KMS-11 (cell line): ENCODE measurements around the gene LRRC59.

Experiments
- H2AFZ ChIP-seq: fragments of 200-600 bp; sonication (generic); 2 replicates; pipeline ENCODE4 v1.6.1; 2016; ENCODE audit warnings: antibody characterized with exemption, mixed run types, low read depth
- H3K27ac ChIP-seq: fragments of 200-600 bp; sonication (generic); 2 replicates; pipeline ENCODE4 v1.6.1; 2016; ENCODE audit warnings: mild to moderate bottlenecking, mixed run types
- H3K27me3 ChIP-seq: fragments of 200-600 bp; sonication (generic); 2 replicates; pipeline ENCODE4 v1.6.1; 2017; ENCODE audit warnings: mild to moderate bottlenecking, low read depth, mixed run types, moderate library complexity; ENCODE audit not compliant: insufficient read depth
- H3K36me3 ChIP-seq: fragments of 200-600 bp; sonication (generic); 2 replicates; pipeline ENCODE4 v1.6.1; 2017; ENCODE audit warnings: mild to moderate bottlenecking, mixed run types; ENCODE audit not compliant: insufficient read depth
- H3K4me1 ChIP-seq: fragments of 200-600 bp; sonication (generic); 2 replicates; pipeline ENCODE4 v1.6.1; 2016; ENCODE audit warnings: mild to moderate bottlenecking, low read depth, mixed run types; ENCODE audit not compliant: poor library complexity, severe bottlenecking
- H3K4me2 ChIP-seq: fragments of 200-600 bp; sonication (generic); 2 replicates; pipeline ENCODE4 v1.7.0; 2016; ENCODE audit warnings: mild to moderate bottlenecking, mixed run types
- H3K4me3 ChIP-seq: fragments of 200-600 bp; sonication (generic); IDR thresholded peaks from 2 replicates; pipeline ENCODE4 v1.6.1; 2017; ENCODE audit warnings: low read depth, low read length, mixed read lengths; ENCODE audit not compliant: insufficient read depth
- H3K79me2 ChIP-seq: fragments of 200-600 bp; sonication (generic); 2 replicates; pipeline ENCODE4 v1.6.1; 2016; ENCODE audit warnings: low read depth, mixed run types; ENCODE audit not compliant: insufficient read depth
- H3K9ac ChIP-seq: fragments of 200-600 bp; sonication (generic); 2 replicates; pipeline ENCODE4 v1.6.1; 2016; ENCODE audit warnings: mild to moderate bottlenecking, mixed run types
- H4K20me1 ChIP-seq: fragments of 200-600 bp; sonication (generic); 2 replicates; pipeline ENCODE4 v1.6.1; 2016; ENCODE audit warnings: mild to moderate bottlenecking, mixed run types; ENCODE audit not compliant: insufficient read depth
- CTCF ChIP-seq: fragments of 200-600 bp; sonication (generic); conservative IDR thresholded peaks from 2 replicates; pipeline ENCODE4 v1.6.1; 2017; ENCODE audit warnings: low read depth, mild to moderate bottlenecking, antibody characterized with exemption, low read length, moderate library complexity, mixed read lengths

Gene LRRC59

GRCh38 chr17:50397111-50397918 lies at the start of gene LRRC59:
LRRC59 (minus strand) TSS chr17:50397523; CDS start chr17:50397317, 206 bp downstream.
- Histone ChIP-seq H3K4me3 (no peak within 1 kb of the TSS), H3K9ac (peak within 1 kb of the TSS; percentile 95), H3K4me2 (peak within 1 kb of the TSS; percentile 98), H3K79me2 (peaks cover 44% of the 10 kb centered on the region), H3K27me3 (no peaks in the 10 kb centered on the region), H3K27ac (peak within 1 kb of the TSS; percentile 76), H3K36me3 (peaks cover 23% of the 10 kb centered on the region), H4K20me1 (peaks cover 18% of the 10 kb centered on the region), H3K4me1 (peaks cover 11% of the 10 kb centered on the region), H2AFZ (peak within 1 kb of the TSS; percentile 87)
- TF ChIP-seq CTCF = peak; percentile 87

GRCh38 chr17:50445730-50446325 lies 48.5 kb upstream of the LRRC59 start:
- Histone ChIP-seq H3K4me2 (no peak overlapping the region), H3K79me2 (no peaks in the 10 kb centered on the region), H4K20me1 (no peaks in the 10 kb centered on the region), H3K36me3 (no peaks in the 10 kb centered on the region), H3K4me1 (no peaks in the 10 kb centered on the region), H3K27me3 (no peaks in the 10 kb centered on the region), H3K27ac (no peak overlapping the region), H2AFZ (no peak overlapping the region), H3K9ac (no peak overlapping the region), H3K4me3 (no peak overlapping the region)
- no peak for TF ChIP-seq CTCF

GRCh38 chr17:50444841-50445715 lies 47.8 kb upstream of the LRRC59 start:
- Histone ChIP-seq H3K4me2 (no peak overlapping the region), H3K4me1 (no peaks in the 10 kb centered on the region), H3K9ac (no peak overlapping the region), H2AFZ (no peak overlapping the region), H3K36me3 (no peaks in the 10 kb centered on the region), H3K27ac (no peak overlapping the region), H4K20me1 (no peaks in the 10 kb centered on the region), H3K4me3 (no peak overlapping the region), H3K79me2 (no peaks in the 10 kb centered on the region), H3K27me3 (no peaks in the 10 kb centered on the region)
- no peak for TF ChIP-seq CTCF

GRCh38 chr17:50443505-50443974 lies 46.2 kb upstream of the LRRC59 start:
- Histone ChIP-seq H3K79me2 (no peaks in the 10 kb centered on the region), H3K27me3 (no peaks in the 10 kb centered on the region), H3K4me3 (no peak overlapping the region), H4K20me1 (no peaks in the 10 kb centered on the region), H2AFZ (no peak overlapping the region), H3K9ac (no peak overlapping the region), H3K4me2 (no peak overlapping the region), H3K4me1 (no peaks in the 10 kb centered on the region), H3K27ac (no peak overlapping the region), H3K36me3 (no peaks in the 10 kb centered on the region)
- no peak for TF ChIP-seq CTCF
